HCT116 (cell line): ENCODE results near the gene RRBP1.

ENCODE experiments used
- CEBPB ChIP-seq: IDR thresholded peaks from 2 replicates; pipeline ENCODE4 v1.6.1; 2012; ENCODE audit warnings: low read depth
- CTCF ChIP-seq, 3 experiments: fragments of 200-600 bp in 1 of 3; sonication (generic) in 1 of 3; IDR thresholded peaks in 2 of 3; conservative IDR thresholded peaks in 1 of 3; 2 replicates each; pipeline ENCODE4 v1.5.1; 2012 to 2017; ENCODE audit warnings: low read depth in 2 of 3, low read length in 2 of 3, antibody characterized with exemption in 1 of 3, borderline replicate concordance in 1 of 3, control low read depth in 1 of 3, mild to moderate bottlenecking in 1 of 3, mixed read lengths in 1 of 3, mixed run types in 1 of 3, moderate library complexity in 1 of 3; ENCODE audit not compliant: insufficient read depth in 1 of 3
- EGR1 ChIP-seq: IDR thresholded peaks from 2 replicates; pipeline ENCODE4 v1.6.1; 2012; ENCODE audit warnings: low read depth
- EZH2phosphoT487 ChIP-seq: fragments of 200-600 bp; IDR thresholded peaks from 2 replicates; pipeline ENCODE4 v1.6.1; 2018; ENCODE audit warnings: antibody characterized with exemption, borderline replicate concordance
- JUND ChIP-seq: IDR thresholded peaks from 2 replicates; pipeline ENCODE4 v1.6.1; 2012
- MAX ChIP-seq: IDR thresholded peaks from 2 replicates; pipeline ENCODE4 v1.6.1; 2012
- POLR2A ChIP-seq: IDR thresholded peaks from 2 replicates; pipeline ENCODE4 v1.7.0; 2011; ENCODE audit warnings: borderline replicate concordance; ENCODE audit not compliant: insufficient read depth, insufficient read length; ENCODE audit errors: extremely low read depth
- POLR2AphosphoS5 ChIP-seq: IDR thresholded peaks from 2 replicates; pipeline ENCODE4 v1.6.1; 2011; ENCODE audit warnings: mild to moderate bottlenecking, low read depth, low read length, moderate library complexity
- SIN3A ChIP-seq: IDR thresholded peaks from 2 replicates; pipeline ENCODE4 v1.6.1; 2012; ENCODE audit warnings: low read depth

- TF ChIP-seq POLR2AphosphoS5 (no peak), CTCF (IDR thresholded peaks at IDR 0.05 in 2 of 3, conservative IDR thresholded peaks at IDR 0.05 in 1 of 3; ENCODE audit: borderline replicate concordance in 1 of 3, insufficient read depth in 1 of 3, low read depth in 2 of 3, low read length in 2 of 3) (no peak), JUND (no peak), EZH2phosphoT487 (no peak), CEBPB (no peak), POLR2A (no peak), SIN3A (no peak), MAX (no peak), EGR1 (no peak)
These were observed 45.3 kb upstream of the RRBP1 start for GRCh38 chr20:17727351-17727750.
